Astrocyte of the cerebellum (primary cell): Measurements from ENCODE around the gene SLC6A3.

Source experiments
- DNase-seq: peaks from one replicate; pipeline ENCODE4 v3.0.0-alpha.2; 2011; ENCODE audit warnings: low read depth
- H3K4me3 ChIP-seq: 2 replicates; pipeline ENCODE4 v1.5.1; 2011; ENCODE audit warnings: mild to moderate bottlenecking, low read depth, low read length, moderate library complexity
- CTCF ChIP-seq: IDR thresholded peaks from 2 replicates; pipeline ENCODE4 v1.5.1; 2012; ENCODE audit warnings: low read length, low read depth, moderate library complexity, mild to moderate bottlenecking; ENCODE audit errors: missing control alignments
- in situ Hi-C: cut with HindIII; loops from 2 replicates; pipeline ENCODE4 v1.10.0; 2017; ENCODE audit warnings: low sequenced_read_pairs

SLC6A3 gene

DNA sequence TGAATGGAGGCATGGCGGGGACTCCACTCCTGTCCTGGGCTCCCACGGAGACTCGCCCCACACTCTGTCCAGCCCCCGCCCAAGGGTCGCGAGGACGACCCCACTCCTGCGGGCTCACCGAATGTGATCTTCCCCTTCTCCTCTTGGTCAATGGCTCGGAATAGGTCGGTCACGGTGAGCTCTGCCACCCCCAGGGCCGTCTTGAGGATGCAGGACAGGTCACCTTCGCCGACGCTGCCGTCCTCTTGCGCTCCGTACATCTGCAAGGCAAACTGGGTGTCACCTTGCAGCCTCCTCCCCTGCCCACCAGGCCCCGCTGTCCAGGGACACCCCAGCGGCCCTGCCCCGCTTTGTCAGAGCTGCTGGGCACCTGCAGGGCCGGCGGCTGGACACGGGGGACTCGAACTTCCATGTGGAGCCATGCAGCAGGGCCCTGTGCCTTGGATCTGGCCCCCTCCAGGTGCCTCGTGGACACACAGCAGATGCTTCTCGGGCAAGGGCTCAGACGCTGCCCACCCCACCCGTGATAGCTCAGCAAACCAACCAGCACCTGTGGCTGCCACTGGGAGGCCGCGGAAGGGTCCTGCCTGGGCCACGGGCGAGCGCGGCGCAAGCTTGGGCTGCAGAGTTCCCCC lies 21.5 kb upstream of the SLC6A3 start:
- in situ Hi-C loops, result no loop called here
- TF ChIP-seq CTCF, result no peak
- H3K4me3 ChIP-seq, result no peak overlapping the region
- DNase-seq, result no peak

GRCh38 chr5:1465966-1466471 lies 20.8 kb upstream of the SLC6A3 start:
- in situ Hi-C loops, result no loop called here
- no peak for DNase-seq
- TF ChIP-seq CTCF, result no peak
- no peak overlapping the region for H3K4me3 ChIP-seq

DNA sequence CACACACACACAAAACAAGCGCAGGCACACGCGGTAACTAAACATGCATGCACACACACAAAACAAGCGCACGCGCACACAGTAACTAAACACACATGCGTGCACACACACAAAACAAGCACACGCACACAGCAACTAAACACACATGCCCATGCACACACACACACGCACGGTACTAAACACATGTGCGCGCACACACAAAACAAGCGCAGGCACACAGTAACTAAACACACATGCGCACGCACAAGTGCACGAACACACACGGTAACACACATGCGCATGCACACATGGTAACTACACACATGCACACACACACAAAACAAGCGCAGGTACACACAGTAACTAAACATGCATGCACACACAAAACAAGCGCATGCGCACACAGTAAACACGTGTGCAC lies 19.9 kb upstream of the SLC6A3 start:
- no peak for DNase-seq
- in situ Hi-C loops, result no loop called here
- TF ChIP-seq CTCF, result no peak
- no peak overlapping the region for H3K4me3 ChIP-seq

GRCh38 chr5:1464511-1464910 lies 19.3 kb upstream of the SLC6A3 start:
- in situ Hi-C loops, result no loop called here

GRCh38 chr5:1464096-1464446 lies 18.8 kb upstream of the SLC6A3 start:
- H3K4me3 ChIP-seq, result no peak overlapping the region
- TF ChIP-seq CTCF, result no peak
- in situ Hi-C loops, result no loop called here
- DNase-seq, result no peak

More at GRCh38 chr5:1464511-1464910, 19.3 kb upstream of the SLC6A3 start:
- no peak for TF ChIP-seq CTCF
- no peak for DNase-seq
- no peak overlapping the region for H3K4me3 ChIP-seq

DNA sequence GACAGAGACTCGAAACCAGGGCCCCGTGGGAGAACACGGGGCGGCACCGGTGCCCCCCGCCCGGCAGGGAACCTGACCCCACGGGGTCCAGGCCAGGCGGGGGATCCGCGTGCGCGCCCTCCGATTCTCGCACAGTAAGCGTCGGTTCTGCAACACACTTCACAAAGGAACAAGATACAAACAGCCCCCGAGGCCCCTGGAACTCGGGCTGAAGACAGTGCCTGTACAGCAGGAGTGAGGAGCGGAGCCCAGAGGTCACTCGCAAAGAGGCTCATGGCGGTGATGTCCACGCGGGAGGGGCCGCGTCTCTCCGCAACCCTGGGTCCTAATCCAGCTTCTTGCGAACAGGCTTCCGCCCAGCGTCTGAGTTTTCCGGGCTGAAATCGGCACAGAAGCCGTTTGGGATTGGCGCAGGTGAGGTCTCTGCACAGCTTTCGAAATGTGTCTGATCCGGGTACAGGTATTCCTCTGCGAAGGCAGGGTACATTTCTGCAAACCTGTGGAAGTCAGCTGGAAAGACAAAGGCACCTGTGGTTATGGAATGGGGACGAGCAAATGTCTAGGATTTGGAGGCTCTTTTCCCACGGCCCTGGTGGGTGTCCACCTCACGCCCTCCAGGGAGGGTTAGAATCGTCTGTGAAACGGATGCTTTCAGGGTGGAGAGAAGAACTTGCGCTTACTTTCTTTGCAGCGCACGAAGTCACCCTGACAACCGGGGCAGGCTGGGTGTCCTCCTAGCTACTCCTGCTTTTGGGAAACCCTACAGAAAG lies 18.3 kb upstream of the SLC6A3 start:
- no peak for TF ChIP-seq CTCF
- in situ Hi-C loops, result no loop called here
- no peak overlapping the region for H3K4me3 ChIP-seq
- no peak for DNase-seq
